GF-D8 (cell line): ENCODE results near the gene SH3PXD2A.

ENCODE experiments used
- DNase-seq: peaks from one replicate; lab custom pipeline; 2025; lab: John Stamatoyannopoulos, UW

The SH3PXD2A gene

GRCh38 chr10:103720964-103721335 lies 134.4 kb downstream of the SH3PXD2A start:
- no peak for DNase-seq

DNA sequence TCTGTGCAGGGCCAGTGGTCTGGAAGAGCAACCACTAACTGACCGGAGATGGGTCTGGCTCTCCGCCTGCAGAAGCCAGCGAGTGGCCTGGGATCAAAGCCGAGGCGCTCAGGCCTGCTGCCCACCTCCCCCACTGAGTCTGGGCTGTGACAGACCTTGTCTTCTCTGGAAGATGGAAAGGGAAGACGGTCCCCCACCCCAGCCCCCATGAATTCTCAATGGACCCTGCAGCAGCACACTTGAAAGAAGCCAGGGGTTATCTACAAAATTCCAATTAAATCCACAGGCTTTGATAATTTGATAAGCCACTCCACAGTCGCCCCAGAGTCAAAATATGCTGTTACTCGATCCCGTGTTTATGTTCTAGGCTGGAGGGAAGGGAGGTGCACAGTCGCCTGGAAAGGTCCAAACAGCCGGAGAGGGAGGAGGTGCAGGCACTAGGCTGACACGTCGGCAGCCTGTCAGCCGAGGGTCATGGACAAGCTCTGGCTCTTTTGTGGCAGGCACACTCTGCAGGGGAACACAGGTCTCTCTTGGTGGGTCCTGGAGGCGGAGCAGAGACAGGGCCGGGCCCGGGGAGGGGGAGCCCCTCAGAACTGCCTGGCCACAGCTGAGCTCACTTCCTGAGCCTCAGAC lies 134.9 kb downstream of the SH3PXD2A start:
- DNase-seq: no peak

DNA sequence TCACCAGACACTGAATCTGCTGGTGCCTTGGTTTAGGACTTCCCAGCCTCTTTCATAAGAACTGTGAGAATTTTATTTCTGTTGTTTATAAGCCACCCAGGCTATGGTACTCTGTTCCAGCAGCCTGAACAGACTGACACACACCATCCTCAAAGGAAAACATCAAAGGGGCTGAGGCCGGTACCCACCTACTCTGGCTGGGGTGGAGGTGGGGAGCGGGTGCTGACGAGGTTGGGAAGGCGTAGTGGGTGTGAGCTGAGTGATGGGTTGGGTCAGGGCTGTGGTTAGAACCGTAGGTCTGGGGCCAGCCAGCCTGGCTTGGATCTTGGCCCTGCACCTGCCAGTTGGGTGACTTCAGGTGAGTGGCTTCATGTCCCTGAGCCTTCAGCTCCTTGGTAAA lies 136.3 kb downstream of the SH3PXD2A start:
- no peak for DNase-seq

DNA sequence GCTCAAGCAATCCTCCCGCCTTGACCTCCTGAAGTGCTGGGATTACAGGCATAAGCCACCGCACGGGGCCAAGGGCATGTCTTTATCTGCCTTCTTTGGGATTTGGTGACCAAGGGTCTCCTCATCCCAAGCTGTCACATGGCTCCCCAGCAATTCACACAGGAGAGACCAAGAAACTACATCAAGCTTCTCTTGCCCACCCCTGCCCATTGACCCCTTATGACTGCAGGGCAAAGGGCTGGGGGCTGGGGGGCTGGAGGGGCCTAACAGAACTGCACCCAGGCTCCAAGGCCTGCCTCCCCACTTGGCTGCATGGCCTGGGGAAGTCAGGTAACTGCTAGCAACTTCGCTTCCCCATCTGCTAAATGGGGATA lies 137.1 kb downstream of the SH3PXD2A start:
- DNase-seq: no peak

GRCh38 chr10:103717341-103718246 lies 137.8 kb downstream of the SH3PXD2A start:
- no peak for DNase-seq

DNA sequence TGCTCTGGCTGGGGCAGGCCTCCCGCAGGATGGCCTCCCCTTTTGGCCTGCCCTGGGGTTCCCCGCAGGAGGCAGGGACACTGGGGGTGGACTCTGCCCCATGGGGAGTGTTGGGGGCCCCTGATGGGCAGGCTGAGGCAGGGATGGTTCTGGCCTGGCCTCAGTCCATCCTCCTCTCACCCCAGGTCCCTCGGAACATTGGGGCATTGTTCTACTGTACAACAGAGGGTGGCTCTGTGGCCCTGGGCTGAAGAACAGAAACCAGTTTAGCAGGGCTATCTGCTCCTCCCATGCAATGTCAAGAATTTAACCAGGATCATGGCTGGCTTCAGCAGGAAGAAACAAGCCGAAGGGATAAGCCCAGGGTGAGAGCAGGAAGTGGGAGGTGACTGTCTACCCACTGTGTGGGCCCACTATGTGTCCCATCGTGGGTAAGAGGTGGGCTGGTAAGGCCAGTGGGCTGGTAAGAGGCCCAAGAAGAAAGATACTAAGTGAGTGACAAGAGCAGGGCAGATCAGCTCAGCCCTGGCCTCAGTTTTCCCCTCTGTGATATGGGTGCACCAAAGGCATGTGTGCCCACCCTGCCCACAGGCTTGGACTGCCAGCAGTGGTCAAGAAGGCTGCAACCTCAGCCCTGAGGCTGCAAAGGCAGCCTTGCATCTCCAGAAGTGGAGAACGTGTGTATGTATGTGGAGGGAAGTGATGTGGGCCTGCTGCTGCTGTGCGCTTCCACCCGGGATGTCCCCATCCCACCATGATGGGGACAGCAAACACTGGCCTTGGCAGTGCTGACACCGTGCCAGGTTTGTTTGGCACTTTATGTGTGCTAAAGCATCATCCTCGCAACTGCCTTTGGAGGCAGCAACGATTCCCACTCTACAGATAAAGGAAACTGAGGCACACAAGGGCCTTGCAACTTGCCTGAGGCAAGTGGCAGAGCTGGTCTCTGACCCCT lies 138.9 kb downstream of the SH3PXD2A start:
- no peak for DNase-seq

- no peak for DNase-seq
Observed at GRCh38 chr10:103715430-103715829, 139.9 kb downstream of the SH3PXD2A start.

- no peak for DNase-seq
Observed at GRCh38 chr10:103714232-103714891, 141.0 kb downstream of the SH3PXD2A start.

- DNase-seq: no peak
Observed at GRCh38 chr10:103713676-103714075, 141.7 kb downstream of the SH3PXD2A start.

DNA sequence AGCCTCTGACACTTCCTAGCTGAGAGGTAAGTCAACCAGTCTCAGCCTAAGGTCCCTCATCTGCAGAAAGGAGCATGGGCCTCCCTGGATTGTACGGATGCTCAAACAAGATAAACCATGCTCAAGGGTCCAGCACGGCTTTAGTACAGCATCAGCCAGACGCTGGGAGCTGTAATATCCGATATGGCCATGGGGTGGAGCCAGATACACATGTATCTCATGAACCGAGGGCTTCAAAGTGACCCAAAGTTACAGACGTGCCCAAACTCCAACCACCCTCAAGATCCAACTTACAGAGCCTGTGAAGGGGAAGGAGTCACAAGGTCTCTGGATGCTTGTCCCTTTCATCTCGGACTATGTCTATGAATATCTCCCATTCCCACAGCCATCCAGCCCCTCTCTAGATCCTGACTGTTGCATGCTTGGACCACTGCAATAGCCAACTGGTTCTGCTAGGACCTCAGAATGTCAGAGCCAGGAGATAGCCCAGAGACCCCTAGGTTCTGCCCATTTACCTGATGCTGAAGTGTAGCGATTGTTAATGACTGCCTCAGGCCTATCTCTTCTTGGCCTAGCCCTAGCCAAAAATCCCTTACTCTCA lies 142.4 kb downstream of the SH3PXD2A start:
- DNase-seq: no peak

DNA sequence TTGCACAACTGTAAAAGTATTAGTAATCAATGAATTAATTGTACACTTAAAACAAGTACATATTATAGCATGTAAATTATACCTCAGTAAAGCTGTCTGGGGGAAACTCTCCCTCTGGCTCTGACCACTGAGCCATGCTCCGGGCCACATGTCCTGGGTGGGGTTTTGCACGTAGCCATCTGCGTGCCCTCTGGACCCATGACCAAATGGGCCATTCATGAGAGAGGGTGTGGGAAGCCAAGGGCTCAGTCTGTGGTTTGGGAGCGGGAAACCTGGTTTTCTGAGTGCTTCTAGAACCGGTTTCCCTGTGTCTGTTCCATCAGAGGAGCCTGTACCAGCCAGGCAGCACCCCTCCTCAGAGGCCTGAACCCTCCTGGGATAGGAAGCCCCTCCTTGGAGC lies 143.2 kb downstream of the SH3PXD2A start:
- DNase-seq: no peak

GRCh38 chr10:103711351-103711994 lies 143.9 kb downstream of the SH3PXD2A start:
- DNase-seq: no peak

- DNase-seq: no peak
Observed at GRCh38 chr10:103710490-103710889, 144.9 kb downstream of the SH3PXD2A start.

DNA sequence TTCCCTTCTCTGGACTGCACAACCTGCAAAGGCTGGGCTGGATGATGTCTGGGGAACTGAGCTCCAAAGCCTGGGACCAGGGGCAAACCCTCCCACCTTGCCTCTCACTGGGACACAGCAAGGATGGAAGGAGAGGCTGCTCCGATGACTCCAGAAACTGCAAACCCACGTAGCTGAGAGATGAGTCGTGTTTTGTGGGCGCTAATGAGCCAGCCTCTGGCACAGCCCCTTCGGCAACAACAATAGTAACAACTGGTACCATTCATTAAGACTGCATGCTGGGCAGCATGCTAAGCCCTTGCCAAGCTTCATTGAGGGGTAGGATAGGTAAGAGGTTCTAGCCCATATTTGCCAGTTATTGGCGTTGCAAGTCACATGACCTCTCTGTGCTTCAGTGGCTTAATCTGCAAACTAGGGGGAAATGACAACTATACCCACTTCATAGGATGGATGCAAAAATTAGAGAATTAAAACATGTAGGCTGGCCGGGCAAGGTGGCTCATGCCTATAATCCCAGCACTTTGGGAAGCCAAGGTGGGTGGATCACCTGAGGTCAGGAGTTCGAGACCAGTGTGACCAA lies 145.9 kb downstream of the SH3PXD2A start:
- DNase-seq: no peak

GRCh38 chr10:103708627-103709288 lies 146.6 kb downstream of the SH3PXD2A start:
- no peak for DNase-seq

DNA sequence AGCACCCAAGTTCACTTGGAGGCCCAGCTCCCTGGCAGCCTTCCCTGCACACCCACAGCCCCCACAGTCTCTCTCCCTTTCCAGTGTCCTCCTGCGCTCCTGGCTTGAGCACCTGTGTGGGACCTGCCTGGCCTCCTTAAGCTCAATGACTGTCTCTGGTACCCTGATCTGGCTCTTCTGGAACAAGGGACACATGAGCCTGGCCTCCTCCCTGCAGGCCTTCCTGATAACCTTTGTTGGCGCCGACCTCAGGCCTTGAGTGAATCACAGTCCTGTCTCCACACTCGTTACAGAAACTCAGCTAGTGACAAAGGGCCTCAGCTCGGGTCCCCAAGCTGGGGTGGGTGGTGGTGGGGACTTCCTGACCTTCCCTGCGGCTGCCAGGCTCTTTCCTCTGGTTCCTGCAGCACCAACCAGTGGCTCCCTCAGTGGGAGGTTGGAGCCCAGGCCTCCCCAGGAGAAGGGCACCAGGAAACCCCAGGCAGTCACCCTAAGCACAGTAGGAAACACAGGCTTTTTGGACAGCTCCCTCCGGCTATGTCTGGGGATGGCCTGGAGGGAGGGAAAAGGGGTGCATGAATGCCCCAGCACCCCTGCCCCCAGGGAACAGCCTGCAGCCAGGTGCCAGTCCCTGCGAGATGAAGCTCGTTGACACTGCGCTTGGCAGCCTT lies 147.3 kb downstream of the SH3PXD2A start:
- no peak for DNase-seq

DNA sequence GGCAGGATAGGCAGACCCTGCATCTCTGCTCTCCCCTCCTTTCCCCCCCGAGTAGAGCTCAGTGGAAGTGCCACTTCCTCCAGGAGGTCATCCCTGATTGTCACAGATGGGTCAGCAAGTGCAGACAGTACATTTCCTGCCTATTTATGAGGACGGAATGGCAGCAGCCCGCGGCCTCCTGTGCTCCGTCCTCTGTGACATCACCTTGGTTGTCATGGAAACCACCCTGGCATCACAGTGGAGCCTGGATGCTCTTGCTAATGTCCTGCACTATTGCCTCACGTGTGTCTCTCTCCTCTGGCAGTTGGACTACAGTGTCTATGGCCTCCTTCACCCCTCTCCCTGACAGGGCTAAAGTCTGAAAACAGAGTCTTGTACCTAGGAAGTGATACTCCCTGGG lies 148.6 kb downstream of the SH3PXD2A start:
- no peak for DNase-seq

DNA sequence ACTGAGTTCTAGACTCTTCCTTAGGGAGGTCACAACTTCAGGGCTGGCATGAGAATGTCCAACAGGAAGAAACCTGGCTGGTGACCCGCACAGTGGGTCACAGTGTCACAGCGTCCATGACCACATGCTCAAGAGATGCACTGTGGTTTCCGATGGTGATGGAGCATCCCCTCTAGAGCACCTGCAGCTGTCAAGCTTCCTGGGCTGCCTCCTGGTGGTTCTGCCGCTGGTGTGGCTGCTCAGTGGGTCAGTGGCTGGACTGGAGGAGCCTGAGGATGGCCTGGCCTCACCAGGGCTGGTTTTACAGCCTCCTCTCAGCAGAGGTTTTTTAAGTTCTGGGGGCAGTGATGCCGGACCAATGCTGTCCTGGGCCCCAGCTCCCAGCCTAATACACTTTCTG lies 149.3 kb downstream of the SH3PXD2A start:
- DNase-seq: no peak
